Epithelial cell of esophagus (primary cell): ENCODE measurements around the gene TTBK2.
A peak's percentile ranks its signal among the peaks of the same experiment; 100 is the strongest.
"Not testable (repeated sequence)": the region's sequence is repeated elsewhere in the genome, so short reads cannot be mapped to it uniquely, and the experiment has no call there.

ENCODE experiments used
- DNase-seq: peaks from one replicate; pipeline ENCODE4 v3.0.0; 2010; ENCODE audit warnings: low read depth
- H3K4me3 ChIP-seq: 2 replicates; pipeline ENCODE4 v1.5.1; 2011; ENCODE audit warnings: mild to moderate bottlenecking, low read length, control low read depth
- TF ChIP-seq, protein P1 (sequence below): IDR thresholded peaks from 2 replicates; pipeline ENCODE4 v1.5.1; 2011; ENCODE audit warnings: low read depth, mild to moderate bottlenecking, low read length, control low read depth, inconsistent platforms; ENCODE audit not compliant: insufficient read depth; ENCODE audit errors: missing control alignments

TTBK2 gene

DNA sequence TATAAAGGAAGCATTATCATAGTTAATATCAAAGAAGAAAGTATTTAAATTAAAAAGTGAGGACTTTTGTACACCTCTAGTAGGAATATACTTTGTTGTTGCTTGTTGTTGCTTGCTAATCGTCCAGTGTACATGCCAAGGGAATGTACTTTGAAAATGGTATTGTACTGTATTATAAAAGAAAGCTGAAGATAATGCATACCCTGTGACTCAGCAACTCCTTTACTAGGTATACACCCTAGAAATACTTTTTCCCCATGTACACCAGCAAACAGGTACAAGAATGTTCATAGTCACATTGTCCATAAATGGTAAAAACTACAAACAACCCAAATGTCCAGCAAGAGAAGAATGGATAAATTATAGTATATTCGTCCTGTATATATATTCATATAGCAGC, 12.0 kb downstream of the TTBK2 start:
- TF ChIP-seq, protein P1, sequence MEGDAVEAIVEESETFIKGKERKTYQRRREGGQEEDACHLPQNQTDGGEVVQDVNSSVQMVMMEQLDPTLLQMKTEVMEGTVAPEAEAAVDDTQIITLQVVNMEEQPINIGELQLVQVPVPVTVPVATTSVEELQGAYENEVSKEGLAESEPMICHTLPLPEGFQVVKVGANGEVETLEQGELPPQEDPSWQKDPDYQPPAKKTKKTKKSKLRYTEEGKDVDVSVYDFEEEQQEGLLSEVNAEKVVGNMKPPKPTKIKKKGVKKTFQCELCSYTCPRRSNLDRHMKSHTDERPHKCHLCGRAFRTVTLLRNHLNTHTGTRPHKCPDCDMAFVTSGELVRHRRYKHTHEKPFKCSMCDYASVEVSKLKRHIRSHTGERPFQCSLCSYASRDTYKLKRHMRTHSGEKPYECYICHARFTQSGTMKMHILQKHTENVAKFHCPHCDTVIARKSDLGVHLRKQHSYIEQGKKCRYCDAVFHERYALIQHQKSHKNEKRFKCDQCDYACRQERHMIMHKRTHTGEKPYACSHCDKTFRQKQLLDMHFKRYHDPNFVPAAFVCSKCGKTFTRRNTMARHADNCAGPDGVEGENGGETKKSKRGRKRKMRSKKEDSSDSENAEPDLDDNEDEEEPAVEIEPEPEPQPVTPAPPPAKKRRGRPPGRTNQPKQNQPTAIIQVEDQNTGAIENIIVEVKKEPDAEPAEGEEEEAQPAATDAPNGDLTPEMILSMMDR, result no peak

DNA sequence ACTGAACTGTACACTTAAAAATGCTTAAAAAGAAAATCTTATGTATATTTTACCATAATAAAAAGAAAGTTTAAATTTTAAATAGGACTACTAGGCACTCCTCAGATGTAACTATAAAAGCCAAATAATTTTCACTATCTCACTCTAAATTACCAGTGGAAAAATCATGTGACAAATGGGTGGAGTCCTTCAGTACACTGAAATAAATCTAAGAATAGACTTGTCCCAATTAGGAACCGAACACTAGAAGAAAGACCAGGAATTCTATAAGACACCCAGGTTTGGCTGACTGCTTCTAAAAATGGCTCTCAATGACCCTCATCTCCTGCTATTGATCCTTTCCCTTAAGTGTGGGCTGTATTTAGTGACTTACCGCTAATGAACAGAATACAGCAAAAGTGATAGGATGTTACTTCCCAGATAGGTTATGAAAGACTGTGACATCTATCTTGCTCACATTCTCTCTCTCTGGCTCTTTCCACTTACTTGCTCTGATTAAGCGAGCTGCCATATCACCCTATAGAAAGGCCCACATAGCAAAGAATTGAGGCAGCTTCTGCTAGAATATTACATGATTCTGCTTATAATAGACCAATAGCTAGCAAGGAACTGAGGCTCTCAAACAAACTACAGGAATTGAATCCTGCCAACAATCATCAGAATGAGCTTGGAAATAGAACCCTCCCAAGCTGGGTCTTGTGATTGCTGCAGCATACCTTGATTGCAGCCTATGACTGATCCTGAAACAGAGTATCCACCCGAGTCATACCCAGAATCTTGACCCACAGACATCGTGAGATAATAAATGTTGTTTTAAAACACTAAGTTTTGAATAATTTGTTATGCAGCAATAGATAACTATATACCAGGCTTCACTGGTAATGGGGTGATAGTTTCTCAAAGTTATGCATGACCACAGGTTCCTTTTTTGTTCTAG, 16.9 kb downstream of the TTBK2 start:
- H3K4me3 ChIP-seq, result no peak overlapping the region
- TF ChIP-seq, protein P1, result no peak
- no peak for DNase-seq

More for the DNA sequence above, 12.0 kb downstream of the TTBK2 start:
- DNase-seq, result peak; percentile 47
- H3K4me3 ChIP-seq, result no peak overlapping the region

DNA sequence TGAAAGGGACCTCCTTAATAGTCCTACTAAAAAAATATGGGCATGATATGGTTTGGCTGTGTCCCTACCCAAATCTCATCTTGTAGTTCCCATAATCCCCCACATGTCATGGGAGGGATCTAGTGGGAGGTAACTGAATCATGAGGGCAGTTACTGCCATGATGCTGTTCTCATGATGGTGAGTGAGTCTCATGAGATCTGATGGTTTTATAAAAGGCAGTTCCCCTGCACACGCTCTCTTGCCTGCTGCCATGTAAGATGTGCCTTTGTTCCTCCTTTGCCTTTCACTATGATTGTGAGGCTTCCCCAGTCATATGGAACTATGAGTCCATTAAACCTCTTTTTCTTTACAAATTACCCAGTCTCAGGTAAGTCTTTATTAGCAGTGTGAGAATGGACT, 26.7 kb downstream of the TTBK2 start:
- DNase-seq, H3K4me3 ChIP-seq: not testable (repeated sequence)

DNA sequence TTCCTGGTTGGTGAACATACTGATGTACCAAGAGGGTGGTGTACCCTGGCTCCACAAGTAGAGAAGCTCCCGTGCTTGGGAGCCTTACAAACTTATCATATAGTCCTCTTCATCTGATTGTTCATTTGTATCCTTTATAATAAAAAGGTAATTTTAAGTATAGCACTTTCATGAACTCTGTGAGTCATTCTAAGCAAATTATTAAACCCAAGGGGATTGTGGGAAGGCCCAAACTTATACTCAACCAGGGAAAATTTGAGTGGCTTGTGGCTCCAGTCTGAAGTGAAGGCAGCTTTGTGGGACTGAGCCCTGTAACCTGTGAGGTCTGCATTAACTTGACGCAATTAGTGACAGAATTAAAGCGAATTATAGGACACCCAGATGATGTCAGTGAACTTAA, 29.0 kb downstream of the TTBK2 start:
- TF ChIP-seq, protein P1, result no peak
- no peak for DNase-seq
- no peak overlapping the region for H3K4me3 ChIP-seq

DNA sequence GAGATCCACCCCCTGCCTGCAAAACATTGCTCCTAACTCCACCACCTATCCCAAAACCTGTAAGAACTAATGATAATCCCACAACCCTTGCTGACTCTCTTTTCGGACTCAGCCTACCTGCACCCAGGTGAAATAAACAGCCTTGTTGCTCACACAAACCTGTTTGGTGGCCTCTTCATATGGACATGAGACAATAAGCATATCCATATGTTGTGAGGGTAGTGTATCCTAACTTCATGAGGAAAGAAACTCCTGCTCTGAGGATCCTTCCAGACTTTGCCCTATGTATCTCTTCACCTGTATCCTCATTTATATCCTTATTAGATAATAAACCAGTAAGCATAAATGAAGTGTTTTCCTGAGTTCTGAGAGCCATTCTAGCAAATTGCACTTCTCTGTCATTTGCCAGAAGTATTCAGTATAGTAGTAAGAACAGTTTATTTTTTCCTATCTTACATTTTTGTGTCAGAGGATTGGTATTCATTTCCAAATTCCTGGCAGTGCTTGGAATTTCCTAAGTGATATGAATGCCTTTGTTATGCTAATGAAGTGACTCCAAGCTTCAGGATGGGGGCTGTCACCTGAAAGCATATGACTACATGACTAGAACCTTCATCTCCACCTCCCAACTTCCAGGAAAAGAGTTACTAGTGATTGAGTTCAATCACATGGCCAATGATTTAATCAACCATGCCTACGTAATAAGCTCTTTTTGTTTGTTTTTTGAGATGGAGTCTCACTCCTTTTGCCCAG, 30.2 kb downstream of the TTBK2 start:
- peak; percentile 95 for DNase-seq

DNA sequence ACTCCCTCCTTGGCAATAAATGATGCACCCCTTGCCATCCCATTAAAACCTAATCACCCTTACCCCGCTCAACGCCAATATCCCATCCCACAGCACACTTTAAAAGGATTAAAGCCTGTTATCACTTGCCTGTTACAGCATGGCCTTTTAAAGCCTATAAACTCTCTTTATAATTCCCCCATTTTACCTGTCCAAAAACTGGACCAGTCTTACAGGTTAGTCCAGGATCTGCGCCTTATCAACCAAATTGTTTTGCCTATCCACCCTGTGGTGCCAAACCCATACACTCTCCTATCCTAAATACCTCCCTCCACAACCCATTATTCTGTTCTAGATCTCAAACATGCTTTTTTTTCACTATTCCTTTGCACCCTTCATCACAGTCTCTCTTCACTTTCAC, 33.2 kb downstream of the TTBK2 start:
- not testable (repeated sequence) for DNase-seq

More for the DNA sequence above, 30.2 kb downstream of the TTBK2 start:
- H3K4me3 ChIP-seq, result no peak overlapping the region
- TF ChIP-seq, protein P1, result no peak

DNA sequence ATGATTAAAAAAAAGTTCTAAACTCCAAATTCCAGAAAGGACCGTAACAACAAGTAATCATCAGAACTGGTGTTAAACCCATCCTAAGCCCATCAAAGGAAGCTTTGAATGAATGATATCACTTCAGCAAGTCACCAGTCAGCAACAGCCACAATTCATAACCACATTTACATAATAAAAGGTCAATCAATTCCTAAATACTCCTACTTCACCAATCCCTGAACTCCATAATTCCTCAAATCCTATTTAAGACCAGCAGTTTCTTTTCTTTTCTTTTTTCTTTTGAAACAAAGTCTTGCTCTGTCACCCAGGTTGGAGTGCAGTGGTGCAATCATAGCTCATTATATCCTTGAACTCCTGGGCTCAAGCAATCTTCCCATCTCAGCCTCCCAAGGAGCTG, 40.5 kb downstream of the TTBK2 start:
- no peak overlapping the region for H3K4me3 ChIP-seq
- DNase-seq, result no peak
- TF ChIP-seq, protein P1, result no peak

More for the DNA sequence above, 33.2 kb downstream of the TTBK2 start:
- not testable (repeated sequence) for H3K4me3 ChIP-seq

DNA sequence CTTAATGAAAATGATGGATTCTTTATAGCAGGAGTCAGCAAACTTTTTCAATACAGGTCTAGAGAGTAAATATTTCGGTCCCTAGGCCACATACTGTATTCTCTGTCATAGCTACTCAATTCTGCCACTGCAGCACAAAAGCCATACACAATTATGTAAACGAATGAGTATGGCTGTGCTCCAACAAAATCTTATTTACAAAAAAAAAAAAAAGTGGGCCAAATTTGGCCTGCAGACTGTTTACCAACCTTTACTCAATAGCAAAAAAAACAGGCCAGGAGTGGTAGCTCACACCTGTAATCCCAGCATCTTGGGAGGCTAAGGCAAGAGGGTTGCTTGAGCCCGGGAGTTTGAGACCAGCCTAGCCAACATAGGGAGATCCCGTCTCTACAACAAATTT, 41.1 kb downstream of the TTBK2 start:
- TF ChIP-seq, protein P1, result no peak
- DNase-seq, result no peak
- no peak overlapping the region for H3K4me3 ChIP-seq
